ENCODE data around the gene TBX10. TPM values are rescaled to one million over a fixed set of nuclear protein-coding genes. Genes with fewer than 3 reads are reported as not detected.
"Not testable (repeated sequence)": the region's sequence is repeated elsewhere in the genome, so short reads cannot be mapped to it uniquely, and the experiment has no call there.

Gene TBX10
- total RNA-seq (not detected), polyA plus RNA-seq (not detected)

DNA sequence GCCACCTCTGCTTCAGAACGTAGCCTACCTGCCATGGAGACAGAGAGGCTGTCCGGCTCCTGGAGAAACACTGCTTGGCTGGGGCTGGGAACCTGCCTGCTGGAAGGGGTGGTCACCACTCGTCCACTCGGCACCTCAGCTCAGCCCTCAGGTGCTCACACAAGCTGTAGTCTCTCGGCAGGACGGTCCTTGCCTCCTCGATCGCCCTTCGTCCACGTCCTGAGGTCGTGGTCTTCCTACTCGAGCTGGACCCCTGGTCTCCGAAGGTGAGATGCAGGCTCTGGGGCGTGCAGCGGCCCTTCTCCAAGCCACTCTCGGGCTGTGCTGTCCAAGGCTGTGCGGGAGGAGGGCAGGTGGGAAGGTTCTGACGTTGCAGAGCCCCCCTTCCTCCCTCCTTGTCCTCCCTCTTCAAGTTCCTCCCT, at the start of gene TBX10:
Gene TBX10 (minus strand): TSS at position 326 of the 422 bp plus-strand sequence. CDS start 291 bp downstream, at position 35.
- no peak for DNase-seq
- H3K27ac Mint-ChIP-seq, result peak within 1 kb of the TSS in 1 of 7 donors; percentile 9
- intact Hi-C loops (cut with micrococcal nuclease), result no loop called here

DNA sequence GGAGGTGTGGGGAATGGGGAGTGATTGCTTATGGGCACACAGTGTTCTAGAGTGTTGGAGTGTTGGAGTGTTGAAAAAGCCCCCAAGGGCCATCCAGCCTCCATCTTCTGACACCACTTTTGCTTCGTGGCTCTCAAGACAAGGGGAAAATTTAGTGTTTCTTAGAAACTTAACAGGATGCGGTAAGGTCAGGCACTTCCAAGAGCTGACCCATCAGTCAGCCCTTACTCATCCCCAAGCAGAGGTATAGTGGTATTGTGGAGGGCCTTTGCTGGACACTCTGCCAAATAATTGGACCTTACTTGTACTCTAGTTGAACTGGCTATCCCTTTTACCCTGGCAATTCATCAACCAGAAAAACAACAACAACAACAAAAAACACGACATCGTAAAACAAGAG, 49.6 kb upstream of the TBX10 start:
- Mint-ChIP-seq H3K27me3 (peaks cover 13 to 31% of the 10 kb centered on the region in 2 donors), H3K4me3 (no peak overlapping the region), H3K27ac (no peak overlapping the region), H3K4me1 (no peaks in the 10 kb centered on the region), H3K9me3 (peaks cover 0 to 2% (median 0%) of the 10 kb centered on the region in 8 donors), H3K36me3 (no peaks in the 10 kb centered on the region)
- H3K4me3 ChIP-seq (ENCODE audit: low read length in 2 of 2), result no peak overlapping the region
- H3K27ac ChIP-seq (ENCODE audit: low read depth, low read length), result no peak overlapping the region
- H3K9me3 ChIP-seq (ENCODE audit: control insufficient read depth in 1 of 2, low read length in 2 of 2), result no peaks in the 10 kb centered on the region
- H3K27me3 ChIP-seq (ENCODE audit: insufficient read depth, low read length), result no peaks in the 10 kb centered on the region
- no peaks in the 10 kb centered on the region for H3K4me1 ChIP-seq (ENCODE audit: insufficient read depth, low read length)
- CTCF ChIA-PET (ENCODE audit: partially characterized antibody), result no interaction called here
- DNase-seq, result no peak
- intact Hi-C loops (cut with micrococcal nuclease), result no loop called here
- POLR2A ChIA-PET (ENCODE audit: partially characterized antibody), result no interaction called here
- no peaks in the 10 kb centered on the region for H3K36me3 ChIP-seq (ENCODE audit: insufficient read depth, low read length)

More for the DNA sequence above, at the start of gene TBX10:
- Mint-ChIP-seq H3K27me3 (no peaks in the 10 kb centered on the region), H3K4me3 (no peak within 1 kb of the TSS), H3K4me1 (peaks cover 0 to 5% (median under 1%) of the 10 kb centered on the region in 4 donors), H3K9me3 (peaks cover 0 to 3% (median 0%) of the 10 kb centered on the region in 8 donors), H3K36me3 (no peaks in the 10 kb centered on the region)
- CTCF ChIA-PET (ENCODE audit: partially characterized antibody), result interaction anchor here (3.6 kb wide), 1 partner anchor 19 kb away, joined by 19 read pairs; no protein-coding TSS in a partner anchor
- Histone ChIP-seq H3K27me3 (ENCODE audit: insufficient read depth, low read length) (no peaks in the 10 kb centered on the region), H3K27ac (ENCODE audit: low read depth, low read length) (no peak within 1 kb of the TSS), H3K36me3 (ENCODE audit: insufficient read depth, low read length) (no peaks in the 10 kb centered on the region), H3K4me3 (ENCODE audit: low read length in 2 of 2) (no peak within 1 kb of the TSS), H3K4me1 (ENCODE audit: insufficient read depth, low read length) (no peaks in the 10 kb centered on the region), H3K9me3 (ENCODE audit: control insufficient read depth in 1 of 2, low read length in 2 of 2) (no peaks in the 10 kb centered on the region)
- POLR2A ChIA-PET (ENCODE audit: partially characterized antibody), result no interaction called here

DNA sequence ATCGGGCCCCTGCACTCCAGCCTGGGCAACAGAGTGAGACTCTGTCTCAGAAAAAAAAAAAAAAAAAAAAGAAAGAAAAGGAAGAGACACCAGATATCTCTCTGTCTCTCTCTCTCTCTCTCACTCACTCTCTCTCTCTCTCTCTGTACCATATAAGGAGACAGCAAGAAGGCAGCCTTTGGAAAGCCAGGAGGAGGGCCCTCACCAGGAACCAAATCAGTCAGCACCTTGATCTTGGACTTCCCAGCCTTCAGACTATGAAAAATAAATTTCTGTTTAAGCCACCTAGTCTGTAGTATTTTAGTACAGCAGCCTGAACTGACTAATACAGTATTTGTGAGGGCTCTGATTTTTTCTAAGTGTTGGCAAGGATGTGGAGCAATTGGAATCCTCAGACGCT, 48.4 kb upstream of the TBX10 start:
- DNase-seq, result no peak
- CTCF ChIA-PET (ENCODE audit: partially characterized antibody), result interaction anchor here (0.7 kb wide), 1 partner anchor 53 kb away, joined by 4 read pairs; no protein-coding TSS in a partner anchor
- Mint-ChIP-seq H3K36me3 (no peaks in the 10 kb centered on the region), H3K27ac (no peak overlapping the region), H3K9me3 (peaks cover 0 to 2% (median 0%) of the 10 kb centered on the region in 8 donors), H3K4me3 (no peak overlapping the region), H3K4me1 (no peaks in the 10 kb centered on the region), H3K27me3 (peaks cover 12 to 31% of the 10 kb centered on the region in 2 donors)
- Histone ChIP-seq H3K4me3 (ENCODE audit: low read length in 2 of 2) (no peak overlapping the region), H3K9me3 (ENCODE audit: control insufficient read depth in 1 of 2, low read length in 2 of 2) (no peaks in the 10 kb centered on the region), H3K4me1 (ENCODE audit: insufficient read depth, low read length) (no peaks in the 10 kb centered on the region), H3K36me3 (ENCODE audit: insufficient read depth, low read length) (no peaks in the 10 kb centered on the region), H3K27ac (ENCODE audit: low read depth, low read length) (no peak overlapping the region), H3K27me3 (ENCODE audit: insufficient read depth, low read length) (no peaks in the 10 kb centered on the region)
- intact Hi-C loops (cut with micrococcal nuclease), result no loop called here
- POLR2A ChIA-PET (ENCODE audit: partially characterized antibody), result no interaction called here

DNA sequence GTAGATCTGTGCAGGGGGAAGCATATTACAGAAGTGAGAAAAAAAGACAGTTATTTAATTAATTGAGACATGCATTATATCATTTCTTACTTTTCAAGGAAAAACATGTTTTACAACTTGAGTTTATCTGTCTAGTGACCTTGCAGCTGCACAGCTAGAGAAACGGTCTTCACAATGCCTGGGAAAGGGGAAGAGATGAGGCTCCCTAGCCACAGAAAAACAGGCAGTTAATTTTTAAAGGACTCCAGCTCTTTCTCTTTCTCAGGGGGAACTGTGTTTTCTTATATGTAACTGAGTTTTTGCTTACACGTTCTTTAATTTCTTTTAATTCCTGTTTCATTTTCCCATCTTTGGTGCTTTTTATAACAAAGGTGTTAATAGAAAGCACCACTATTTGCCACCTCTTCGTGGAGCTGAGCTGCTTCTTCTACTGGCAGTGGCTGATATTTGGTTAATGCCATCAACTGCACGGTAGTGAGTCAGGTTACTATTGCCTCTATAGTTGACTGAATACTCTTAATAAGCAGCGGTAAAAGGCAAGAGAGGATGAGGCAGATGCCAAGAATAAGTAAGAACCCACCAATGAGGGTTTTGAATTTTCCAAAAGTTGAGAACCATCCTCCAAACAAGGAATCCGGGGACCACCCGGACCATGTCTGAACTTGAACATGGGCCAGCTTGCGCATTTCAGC, 46.2 kb upstream of the TBX10 start:
- H3K27me3 ChIP-seq (ENCODE audit: insufficient read depth, low read length); H3K36me3 ChIP-seq (ENCODE audit: insufficient read depth, low read length); H3K9me3 ChIP-seq (ENCODE audit: control insufficient read depth in 1 of 2, low read length in 2 of 2); H3K27ac ChIP-seq (ENCODE audit: low read depth, low read length); H3K9me3 Mint-ChIP-seq; DNase-seq; H3K4me1 Mint-ChIP-seq; H3K4me3 Mint-ChIP-seq; POLR2A ChIA-PET (ENCODE audit: partially characterized antibody); H3K27ac Mint-ChIP-seq; intact Hi-C loops (cut with micrococcal nuclease); CTCF ChIA-PET (ENCODE audit: partially characterized antibody); H3K4me1 ChIP-seq (ENCODE audit: insufficient read depth, low read length); H3K36me3 Mint-ChIP-seq; H3K4me3 ChIP-seq (ENCODE audit: low read length in 2 of 2): not testable (repeated sequence)
- H3K27me3 Mint-ChIP-seq, result peaks cover 12 to 27% of the 10 kb centered on the region in 2 donors

DNA sequence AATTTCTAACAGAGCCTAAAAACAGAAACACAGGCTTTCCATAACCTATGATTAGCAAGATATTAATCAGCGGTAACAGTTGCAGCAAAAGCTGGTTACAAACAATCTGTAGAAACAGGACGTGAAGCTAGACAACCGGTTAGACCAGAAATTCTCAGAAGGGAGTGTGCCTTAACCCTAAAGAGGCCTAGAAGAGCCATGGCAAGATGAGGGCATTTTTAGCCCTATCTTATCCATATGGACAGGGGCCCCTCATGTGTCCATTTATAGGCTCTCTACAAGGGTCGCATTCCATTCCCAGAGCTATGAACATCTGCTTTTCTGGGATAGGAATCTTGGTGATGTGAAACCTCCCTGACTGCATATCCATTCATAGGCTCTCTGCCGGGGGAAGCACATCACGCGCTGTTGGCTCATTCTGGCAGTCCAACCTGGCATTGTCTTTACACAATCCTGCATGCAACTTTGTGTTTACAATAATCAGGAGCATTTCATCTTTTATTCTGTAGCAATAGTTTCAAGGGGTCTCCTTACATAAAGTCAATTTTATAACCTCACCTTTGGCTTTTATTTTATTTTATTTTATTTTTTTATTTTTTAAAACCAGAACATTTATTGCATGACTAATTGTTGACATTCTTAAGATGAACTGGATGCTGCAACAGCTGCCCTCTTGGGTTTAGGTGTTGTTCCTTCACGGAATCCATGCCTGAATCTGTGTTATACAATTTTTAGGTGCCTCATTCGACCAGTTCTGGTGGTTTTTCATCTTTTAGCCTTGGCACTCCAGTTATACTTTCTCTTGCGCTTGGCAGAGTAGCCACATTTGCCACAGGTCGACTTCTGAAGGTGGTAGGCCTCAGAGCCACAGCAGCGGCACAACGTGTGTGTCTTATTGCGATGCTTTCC, 42.8 kb upstream of the TBX10 start:
- H3K4me3 ChIP-seq (ENCODE audit: low read length in 2 of 2); H3K4me1 Mint-ChIP-seq; H3K27ac ChIP-seq (ENCODE audit: low read depth, low read length); intact Hi-C loops (cut with micrococcal nuclease); H3K27ac Mint-ChIP-seq; H3K27me3 ChIP-seq (ENCODE audit: insufficient read depth, low read length); CTCF ChIA-PET (ENCODE audit: partially characterized antibody); DNase-seq; H3K4me1 ChIP-seq (ENCODE audit: insufficient read depth, low read length); POLR2A ChIA-PET (ENCODE audit: partially characterized antibody); H3K36me3 Mint-ChIP-seq; H3K4me3 Mint-ChIP-seq; H3K36me3 ChIP-seq (ENCODE audit: insufficient read depth, low read length); H3K9me3 Mint-ChIP-seq; H3K9me3 ChIP-seq (ENCODE audit: control insufficient read depth in 1 of 2, low read length in 2 of 2): not testable (repeated sequence)
- H3K27me3 Mint-ChIP-seq, result peaks cover 12 to 15% of the 10 kb centered on the region in 2 donors

DNA sequence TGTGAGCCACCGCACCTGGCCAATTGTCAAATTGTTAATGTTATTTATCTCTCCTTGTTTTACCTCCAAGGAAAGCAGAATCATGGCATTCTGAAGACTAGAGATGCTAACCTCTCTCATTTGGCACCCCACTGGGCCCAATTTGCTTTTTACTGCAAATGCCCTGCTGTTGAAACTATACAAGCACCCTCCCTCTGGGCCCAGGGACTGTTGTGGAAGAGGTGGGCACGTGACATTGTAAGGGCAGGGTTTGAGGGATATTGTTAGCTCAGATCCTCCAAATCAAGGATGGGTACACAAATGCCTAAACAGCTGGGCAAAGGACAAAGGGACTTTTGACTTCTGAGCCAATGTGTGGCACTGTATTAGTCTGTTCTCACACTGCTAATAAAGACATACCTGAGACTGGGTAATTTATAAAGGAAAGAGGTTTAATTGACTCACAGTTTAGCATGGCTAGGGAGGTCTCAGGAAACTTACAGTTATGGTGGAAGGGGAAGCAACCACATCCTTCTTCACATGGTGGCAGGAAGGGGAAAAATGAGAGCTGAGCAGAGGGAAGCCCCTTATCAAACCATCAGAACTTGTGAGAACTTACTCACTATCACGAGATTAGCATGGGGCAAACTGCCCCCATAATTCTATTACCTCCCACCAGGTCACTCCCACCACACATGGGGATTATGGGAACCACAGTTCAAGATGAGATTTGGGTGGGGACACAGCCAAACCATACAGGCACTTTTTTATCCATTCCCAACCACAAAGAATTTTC, 41.3 kb upstream of the TBX10 start:
- Mint-ChIP-seq H3K9me3 (peaks cover 0 to 2% (median 0%) of the 10 kb centered on the region in 8 donors), H3K27me3 (peaks cover 7 to 10% of the 10 kb centered on the region in 2 donors), H3K36me3 (no peaks in the 10 kb centered on the region), H3K27ac (no peak overlapping the region), H3K4me1 (no peaks in the 10 kb centered on the region), H3K4me3 (no peak overlapping the region)
- no peak for DNase-seq
- intact Hi-C loops (cut with micrococcal nuclease), result no loop called here
- Histone ChIP-seq H3K36me3 (ENCODE audit: insufficient read depth, low read length) (no peaks in the 10 kb centered on the region), H3K27ac (ENCODE audit: low read depth, low read length) (no peak overlapping the region), H3K4me1 (ENCODE audit: insufficient read depth, low read length) (no peaks in the 10 kb centered on the region), H3K4me3 (ENCODE audit: low read length in 2 of 2) (no peak overlapping the region), H3K27me3 (ENCODE audit: insufficient read depth, low read length) (no peaks in the 10 kb centered on the region), H3K9me3 (ENCODE audit: control insufficient read depth in 1 of 2, low read length in 2 of 2) (no peaks in the 10 kb centered on the region)
- CTCF ChIA-PET (ENCODE audit: partially characterized antibody), result no interaction called here
- POLR2A ChIA-PET (ENCODE audit: partially characterized antibody), result no interaction called here
